Measurements from ENCODE around the gene SPSB1.

SPSB1 gene

GRCh38 chr1:9281908-9282695, 10.6 kb upstream of the SPSB1 start:
- no peaks in the 10 kb centered on the region for H3K9me3 ChIP-seq (ENCODE audit: severe bottlenecking)
- H3K27ac ChIP-seq (ENCODE audit: poor library complexity, severe bottlenecking), result no peak overlapping the region
- H3K4me1 ChIP-seq (ENCODE audit: insufficient read depth, poor library complexity, severe bottlenecking), result peaks cover 11% of the 10 kb centered on the region
- ATAC-seq (ENCODE audit: low read depth) (0 out of 3 replicates have a peak, but pooled peaks have one; percentile 6), DNase-seq (ENCODE audit: low spot score) (no peak)
- TF ChIP-seq, protein P1, sequence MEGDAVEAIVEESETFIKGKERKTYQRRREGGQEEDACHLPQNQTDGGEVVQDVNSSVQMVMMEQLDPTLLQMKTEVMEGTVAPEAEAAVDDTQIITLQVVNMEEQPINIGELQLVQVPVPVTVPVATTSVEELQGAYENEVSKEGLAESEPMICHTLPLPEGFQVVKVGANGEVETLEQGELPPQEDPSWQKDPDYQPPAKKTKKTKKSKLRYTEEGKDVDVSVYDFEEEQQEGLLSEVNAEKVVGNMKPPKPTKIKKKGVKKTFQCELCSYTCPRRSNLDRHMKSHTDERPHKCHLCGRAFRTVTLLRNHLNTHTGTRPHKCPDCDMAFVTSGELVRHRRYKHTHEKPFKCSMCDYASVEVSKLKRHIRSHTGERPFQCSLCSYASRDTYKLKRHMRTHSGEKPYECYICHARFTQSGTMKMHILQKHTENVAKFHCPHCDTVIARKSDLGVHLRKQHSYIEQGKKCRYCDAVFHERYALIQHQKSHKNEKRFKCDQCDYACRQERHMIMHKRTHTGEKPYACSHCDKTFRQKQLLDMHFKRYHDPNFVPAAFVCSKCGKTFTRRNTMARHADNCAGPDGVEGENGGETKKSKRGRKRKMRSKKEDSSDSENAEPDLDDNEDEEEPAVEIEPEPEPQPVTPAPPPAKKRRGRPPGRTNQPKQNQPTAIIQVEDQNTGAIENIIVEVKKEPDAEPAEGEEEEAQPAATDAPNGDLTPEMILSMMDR (IDR thresholded peaks at IDR 0.05; ENCODE audit: poor library complexity, severe bottlenecking), result no peak
- H3K36me3 ChIP-seq (ENCODE audit: low read depth), result no peaks in the 10 kb centered on the region
- no peaks in the 10 kb centered on the region for H3K27me3 ChIP-seq (ENCODE audit: insufficient read depth, poor library complexity, severe bottlenecking)
- no peak overlapping the region for H3K4me3 ChIP-seq (ENCODE audit: severe bottlenecking)

GRCh38 chr1:9282696-9282955, 10.1 kb upstream of the SPSB1 start:
- no peak overlapping the region for H3K4me3 ChIP-seq (ENCODE audit: severe bottlenecking)
- H3K27me3 ChIP-seq (ENCODE audit: insufficient read depth, poor library complexity, severe bottlenecking), result no peaks in the 10 kb centered on the region
- H3K9me3 ChIP-seq (ENCODE audit: severe bottlenecking), result no peaks in the 10 kb centered on the region
- DNase-seq (ENCODE audit: low spot score) (no peak), ATAC-seq (ENCODE audit: low read depth) (no peak)
- H3K4me1 ChIP-seq (ENCODE audit: insufficient read depth, poor library complexity, severe bottlenecking), result peaks cover 11% of the 10 kb centered on the region
- no peak overlapping the region for H3K27ac ChIP-seq (ENCODE audit: poor library complexity, severe bottlenecking)
- TF ChIP-seq, protein P1 (IDR thresholded peaks at IDR 0.05; ENCODE audit: poor library complexity, severe bottlenecking), result no peak
- H3K36me3 ChIP-seq (ENCODE audit: low read depth), result no peaks in the 10 kb centered on the region

- DNase-seq (ENCODE audit: low spot score) (no peak), ATAC-seq (ENCODE audit: low read depth) (no peak)
- H3K4me3 ChIP-seq (ENCODE audit: severe bottlenecking), result no peak overlapping the region
- TF ChIP-seq, protein P1 (IDR thresholded peaks at IDR 0.05; ENCODE audit: poor library complexity, severe bottlenecking), result no peak
- H3K27ac ChIP-seq (ENCODE audit: poor library complexity, severe bottlenecking), result no peak overlapping the region
- H3K27me3 ChIP-seq (ENCODE audit: insufficient read depth, poor library complexity, severe bottlenecking), result no peaks in the 10 kb centered on the region
- H3K9me3 ChIP-seq (ENCODE audit: severe bottlenecking), result peaks cover 7% of the 10 kb centered on the region
- peaks cover 11% of the 10 kb centered on the region for H3K4me1 ChIP-seq (ENCODE audit: insufficient read depth, poor library complexity, severe bottlenecking)
- H3K36me3 ChIP-seq (ENCODE audit: low read depth), result no peaks in the 10 kb centered on the region
Observed at GRCh38 chr1:9284061-9284460, 8.6 kb upstream of the SPSB1 start.

GRCh38 chr1:9286556-9286955, 6.1 kb upstream of the SPSB1 start:
- no peaks in the 10 kb centered on the region for H3K27me3 ChIP-seq (ENCODE audit: insufficient read depth, poor library complexity, severe bottlenecking)
- no peak for ATAC-seq (ENCODE audit: low read depth)
- no peaks in the 10 kb centered on the region for H3K36me3 ChIP-seq (ENCODE audit: low read depth)
- H3K9me3 ChIP-seq (ENCODE audit: severe bottlenecking), result peaks cover 7% of the 10 kb centered on the region
- H3K27ac ChIP-seq (ENCODE audit: poor library complexity, severe bottlenecking), result no peak overlapping the region
- TF ChIP-seq, protein P1 (IDR thresholded peaks at IDR 0.05; ENCODE audit: poor library complexity, severe bottlenecking), result no peak
- peaks cover 9% of the 10 kb centered on the region for H3K4me1 ChIP-seq (ENCODE audit: insufficient read depth, poor library complexity, severe bottlenecking)
- no peak for DNase-seq (ENCODE audit: low spot score)
- H3K4me3 ChIP-seq (ENCODE audit: severe bottlenecking), result no peak overlapping the region

DNA sequence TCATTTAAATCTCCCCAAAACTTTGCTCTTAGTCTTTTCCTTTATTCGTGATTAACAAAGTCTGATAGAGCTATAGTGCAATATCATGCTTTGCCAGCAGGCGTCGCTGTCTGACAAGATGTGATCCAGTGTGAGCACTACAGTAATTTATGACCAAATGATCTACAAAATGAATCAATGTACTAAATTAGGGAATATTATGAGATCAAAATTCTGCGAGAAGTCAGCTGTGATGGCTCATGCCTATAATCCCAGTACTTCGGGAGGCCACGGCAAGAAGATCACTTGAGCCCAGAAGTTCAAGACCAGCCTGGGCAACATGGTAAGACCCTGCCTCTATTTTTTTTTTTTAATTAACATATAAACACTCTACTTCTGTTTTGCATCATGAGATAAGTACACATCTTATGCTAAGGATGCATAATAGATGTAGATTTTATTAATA, 3.6 kb upstream of the SPSB1 start:
- Histone ChIP-seq H3K4me1 (ENCODE audit: insufficient read depth, poor library complexity, severe bottlenecking) (peaks cover 9% of the 10 kb centered on the region), H3K4me3 (ENCODE audit: severe bottlenecking) (no peak overlapping the region), H3K9me3 (ENCODE audit: severe bottlenecking) (peaks cover 7% of the 10 kb centered on the region), H3K36me3 (ENCODE audit: low read depth) (no peaks in the 10 kb centered on the region), H3K27ac (ENCODE audit: poor library complexity, severe bottlenecking) (peak overlapping the region; percentile 61), H3K27me3 (ENCODE audit: insufficient read depth, poor library complexity, severe bottlenecking) (no peaks in the 10 kb centered on the region)
- no peak for DNase-seq (ENCODE audit: low spot score)
- TF ChIP-seq, protein P1 (IDR thresholded peaks at IDR 0.05; ENCODE audit: poor library complexity, severe bottlenecking), result peak; percentile 91
- no peak for ATAC-seq (ENCODE audit: low read depth)
